Spinal cord (tissue), 10 donors: ENCODE data around the gene PANX2. TPM values are rescaled to one million over a fixed set of nuclear protein-coding genes. Genes with fewer than 3 reads are reported as not detected.

Experiments used
- DNase-seq, 6 donors: peaks; one replicate each; pipeline versions ENCODE4 v3.0.0 to v3.0.0-alpha.2; 2013 to 2015; ENCODE audit warnings: low spot score in 6 of 6, low read depth in 4 of 6
- H3K27ac ChIP-seq: one replicate; pipeline ENCODE4 v1.5.1; 2013; ENCODE audit warnings: low read depth, low read length, control low read depth
- H3K27me3 ChIP-seq: one replicate; pipeline ENCODE4 v1.6.1; 2013; ENCODE audit warnings: low read length; ENCODE audit not compliant: control insufficient read depth, insufficient read depth
- H3K36me3 ChIP-seq: one replicate; pipeline ENCODE4 v1.6.1; 2013; ENCODE audit warnings: low read length; ENCODE audit not compliant: control insufficient read depth, insufficient read depth
- H3K4me1 ChIP-seq: one replicate; pipeline ENCODE4 v1.6.1; 2013; ENCODE audit warnings: low read length; ENCODE audit not compliant: control insufficient read depth, insufficient read depth
- H3K4me3 ChIP-seq: one replicate; pipeline ENCODE4 v1.5.1; 2013; ENCODE audit warnings: low read depth, low read length, control low read depth
- H3K9me3 ChIP-seq: one replicate; pipeline ENCODE4 v1.6.1; 2013; ENCODE audit warnings: low read length; ENCODE audit not compliant: control insufficient read depth, insufficient read depth
- WGBS: methylation state at CpG from one replicate; pipeline ENCODE4 v1.1.5; 2013; ENCODE audit warnings: missing lambda C conversion rate; ENCODE audit not compliant: insufficient coverage; 5-methylcytosine and 5-hydroxymethylcytosine counted together
- polyA plus RNA-seq, 2 donors: library from polyadenylated mRNA; unstranded; fragments of 120-200 nt; gene quantifications; one replicate each; pipeline ENCODE4 v1.2.1, GENCODE V29; 2013; ENCODE audit not compliant: insufficient read length in 2 of 2
- total RNA-seq, 2 donors: library from RNA; depleted of rRNA in 1 of 2; stranded (reverse); fragments of 120-200 nt in 1 of 2; fragments of >200 nt in 1 of 2; gene quantifications; one replicate each; pipeline versions ENCODE4 v1.2.3 to v1.2.4, GENCODE V29; 2013 to 2014
- donor health status: healthy.

PANX2 gene
- total and polyA plus RNA-seq, 4 donors: 2.1 to 21.6 (median 10.8) TPM

DNA sequence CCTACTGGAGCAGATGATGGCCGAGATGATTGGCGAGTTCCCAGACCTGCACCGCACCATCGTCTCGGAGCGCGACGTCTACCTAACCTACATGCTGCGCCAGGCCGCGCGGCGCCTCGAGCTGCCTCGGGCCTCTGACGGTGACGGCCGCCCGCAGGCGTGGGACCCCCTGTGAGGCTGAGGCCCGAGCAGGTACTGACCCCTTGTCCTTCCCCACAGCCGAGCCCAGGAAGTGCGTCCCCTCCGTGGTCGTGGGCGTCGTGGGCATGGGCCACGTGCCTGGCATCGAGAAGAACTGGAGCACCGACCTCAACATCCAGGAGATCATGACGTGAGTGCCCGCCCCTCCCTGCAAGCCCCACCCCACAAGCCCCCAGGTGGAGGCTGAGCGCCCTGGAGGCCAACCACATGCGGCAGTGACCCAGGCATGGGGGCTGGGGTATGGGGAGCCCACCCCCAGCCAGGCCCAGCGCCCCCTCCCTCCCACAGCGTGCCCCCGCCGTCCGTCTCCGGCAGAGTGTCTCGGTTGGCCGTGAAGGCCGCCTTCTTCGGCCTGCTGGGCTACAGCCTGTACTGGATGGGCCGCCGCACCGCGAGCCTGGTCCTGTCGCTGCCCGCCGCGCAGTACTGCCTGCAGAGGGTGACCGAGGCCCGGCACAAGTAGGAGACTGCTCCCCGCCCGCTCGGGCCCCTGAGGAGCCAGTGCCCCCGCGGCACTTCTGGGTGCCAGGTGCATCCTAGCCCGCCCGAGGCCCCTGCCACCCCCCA is 27.5 kb downstream of the PANX2 start:
- Histone ChIP-seq H3K9me3 (no peaks in the 10 kb centered on the region), H3K36me3 (peaks cover 66% of the 10 kb centered on the region), H3K27me3 (no peaks in the 10 kb centered on the region), H3K4me1 (peaks cover 28% of the 10 kb centered on the region), H3K4me3 (no peak overlapping the region), H3K27ac (no peak overlapping the region)
- DNase-seq: no peak
- 89% methylated on average over 54 of the region's 61 CpGs for WGBS

DNA sequence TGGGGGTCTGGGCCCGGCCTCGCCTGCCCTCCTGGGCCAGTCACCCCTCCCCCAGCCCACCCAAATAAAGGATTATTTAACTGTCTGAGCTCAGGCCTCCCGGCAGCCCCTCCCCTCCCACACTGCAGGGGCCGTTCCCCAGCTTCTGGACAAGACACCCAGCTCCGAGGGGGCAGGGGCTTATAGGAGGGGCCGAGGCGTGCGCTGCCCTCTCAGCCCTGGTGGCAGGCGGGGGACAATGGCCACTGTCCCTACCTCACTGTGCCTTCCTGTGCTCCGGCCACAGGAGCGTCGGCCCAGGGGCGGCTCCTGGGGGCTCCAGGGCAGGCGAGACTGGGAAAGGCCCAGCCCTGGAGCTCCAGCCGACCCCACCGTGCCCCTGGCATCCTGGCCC is 28.1 kb downstream of the PANX2 start:
- WGBS: 89% methylated on average over 13 of the region's 16 CpGs
- H3K4me3 ChIP-seq: no peak overlapping the region
- peaks cover 28% of the 10 kb centered on the region for H3K4me1 ChIP-seq
- no peaks in the 10 kb centered on the region for H3K27me3 ChIP-seq
- H3K9me3 ChIP-seq: no peaks in the 10 kb centered on the region
- H3K27ac ChIP-seq: no peak overlapping the region
- DNase-seq: no peak
- peaks cover 63% of the 10 kb centered on the region for H3K36me3 ChIP-seq

DNA sequence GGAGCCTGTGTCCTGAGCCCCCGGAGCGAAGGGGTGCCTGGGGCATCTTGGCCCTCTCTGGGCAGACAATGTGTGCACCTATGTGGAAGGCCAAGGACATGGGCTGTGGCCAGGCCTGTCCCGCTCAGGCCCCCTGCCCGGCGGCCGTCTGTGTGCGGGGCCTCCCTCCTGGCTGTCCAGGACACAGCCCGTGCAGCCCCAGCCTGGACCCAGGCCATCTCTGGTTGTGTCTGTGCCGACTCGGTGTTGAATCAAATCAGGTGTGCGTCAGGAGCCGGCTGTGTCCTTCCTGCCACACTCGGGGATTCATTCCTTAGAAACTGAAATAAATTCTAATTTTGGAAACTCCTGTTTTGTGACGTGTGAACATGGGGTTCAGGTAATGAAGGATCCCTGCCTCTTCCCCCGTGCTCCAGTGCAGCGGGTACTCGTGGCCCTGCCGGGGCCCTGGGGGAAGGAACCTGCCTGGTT is 28.8 kb downstream of the PANX2 start:
- Histone ChIP-seq H3K27me3 (no peaks in the 10 kb centered on the region), H3K36me3 (peaks cover 56% of the 10 kb centered on the region), H3K27ac (no peak overlapping the region), H3K4me3 (no peak overlapping the region), H3K4me1 (peaks cover 28% of the 10 kb centered on the region), H3K9me3 (no peaks in the 10 kb centered on the region)
- WGBS: 71% methylated on average over 18 of the region's 18 CpGs
- DNase-seq: no peak

DNA sequence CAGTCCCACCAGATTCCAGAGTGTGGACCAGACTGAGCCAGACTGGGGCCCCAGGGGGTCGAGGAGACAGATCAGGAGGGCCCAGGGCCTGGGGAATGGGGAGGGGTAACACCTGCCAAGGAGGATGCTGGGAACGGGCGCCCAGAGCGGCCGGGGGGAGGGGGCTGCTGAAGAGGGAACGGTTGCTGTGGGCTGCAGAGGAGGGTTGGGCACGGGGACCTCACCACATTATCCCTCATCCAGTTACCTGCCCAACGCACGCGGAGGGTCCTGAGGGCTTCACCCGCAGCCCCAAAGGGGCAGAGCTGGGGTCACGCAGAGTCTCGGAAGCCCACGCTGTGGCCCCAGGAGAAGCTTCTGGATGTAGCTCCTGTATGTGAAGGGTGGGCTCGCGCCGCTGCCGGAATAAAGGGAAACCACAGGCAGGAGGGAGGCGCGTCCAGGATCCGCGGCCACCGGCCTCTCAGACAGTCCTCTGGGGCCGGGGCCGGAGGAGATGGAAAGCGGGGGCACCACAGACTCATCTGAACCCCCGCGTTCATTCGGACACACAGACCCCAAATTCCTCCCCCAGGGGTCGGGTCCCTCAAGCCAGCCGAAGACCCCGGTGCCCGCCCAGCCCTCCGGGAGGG is 29.4 kb downstream of the PANX2 start:
- peak overlapping the region; percentile 47 for H3K4me3 ChIP-seq
- peaks cover 52% of the 10 kb centered on the region for H3K36me3 ChIP-seq
- no peaks in the 10 kb centered on the region for H3K9me3 ChIP-seq
- 2% methylated on average over 27 of the region's 34 CpGs for WGBS
- DNase-seq: peak in 2 of 6 donors; percentile 49 to 63
- peak overlapping the region; percentile 7 for H3K27ac ChIP-seq
- H3K4me1 ChIP-seq: peaks cover 28% of the 10 kb centered on the region
- H3K27me3 ChIP-seq: no peaks in the 10 kb centered on the region

DNA sequence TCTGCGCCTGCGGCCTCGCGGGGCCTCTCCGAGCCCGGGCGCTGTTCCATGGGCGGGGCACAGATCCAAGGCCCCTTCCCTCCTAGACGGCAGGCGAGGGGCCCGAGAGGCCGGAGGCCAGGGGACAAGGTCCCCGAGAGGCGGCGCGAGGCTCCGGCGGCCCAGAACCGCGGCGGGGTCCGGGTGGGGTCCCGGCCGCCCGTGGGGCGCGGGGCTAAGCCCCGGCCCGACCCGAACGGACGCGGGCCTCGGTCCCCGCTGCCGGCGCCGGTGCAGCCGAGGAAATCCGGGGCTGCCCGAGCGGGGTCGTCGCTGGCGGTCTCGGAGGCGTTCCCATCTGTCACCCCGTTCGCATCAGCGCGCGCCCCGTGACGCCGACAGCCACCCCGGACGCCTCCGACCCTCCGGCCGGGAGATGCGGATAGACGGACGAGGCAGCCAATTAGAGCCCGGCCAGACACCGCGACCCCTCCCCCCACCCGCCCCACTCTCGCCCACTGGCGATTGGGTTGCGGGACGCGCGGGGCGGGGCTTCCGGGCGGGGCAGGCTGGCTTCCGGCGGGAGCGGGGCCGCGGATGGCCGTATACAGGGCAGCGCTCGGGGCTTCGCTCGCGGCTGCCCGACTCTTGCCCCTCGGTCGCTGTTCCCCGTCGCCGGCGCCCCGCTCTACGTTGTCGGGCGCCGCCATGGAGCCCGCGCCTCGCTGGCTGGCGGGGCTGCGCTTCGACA is 30.1 kb downstream of the PANX2 start, which contains the start of gene SELENOO:
Gene SELENOO (plus strand): TSS at position 551 of the 730 bp plus-strand sequence. CDS start 26 bp downstream, at position 577.
- H3K9me3 ChIP-seq: no peaks in the 10 kb centered on the region
- peak; percentile 78 to 98 (median 88) for DNase-seq
- peak within 1 kb of the TSS; percentile 7 for H3K27ac ChIP-seq
- peaks cover 28% of the 10 kb centered on the region for H3K4me1 ChIP-seq
- under 1% methylated on average over 103 of the region's 105 CpGs for whole genome bisulfite sequencing
- H3K27me3 ChIP-seq: no peaks in the 10 kb centered on the region
- peaks cover 54% of the 10 kb centered on the region for H3K36me3 ChIP-seq
- peak within 1 kb of the TSS; percentile 47 for H3K4me3 ChIP-seq

DNA sequence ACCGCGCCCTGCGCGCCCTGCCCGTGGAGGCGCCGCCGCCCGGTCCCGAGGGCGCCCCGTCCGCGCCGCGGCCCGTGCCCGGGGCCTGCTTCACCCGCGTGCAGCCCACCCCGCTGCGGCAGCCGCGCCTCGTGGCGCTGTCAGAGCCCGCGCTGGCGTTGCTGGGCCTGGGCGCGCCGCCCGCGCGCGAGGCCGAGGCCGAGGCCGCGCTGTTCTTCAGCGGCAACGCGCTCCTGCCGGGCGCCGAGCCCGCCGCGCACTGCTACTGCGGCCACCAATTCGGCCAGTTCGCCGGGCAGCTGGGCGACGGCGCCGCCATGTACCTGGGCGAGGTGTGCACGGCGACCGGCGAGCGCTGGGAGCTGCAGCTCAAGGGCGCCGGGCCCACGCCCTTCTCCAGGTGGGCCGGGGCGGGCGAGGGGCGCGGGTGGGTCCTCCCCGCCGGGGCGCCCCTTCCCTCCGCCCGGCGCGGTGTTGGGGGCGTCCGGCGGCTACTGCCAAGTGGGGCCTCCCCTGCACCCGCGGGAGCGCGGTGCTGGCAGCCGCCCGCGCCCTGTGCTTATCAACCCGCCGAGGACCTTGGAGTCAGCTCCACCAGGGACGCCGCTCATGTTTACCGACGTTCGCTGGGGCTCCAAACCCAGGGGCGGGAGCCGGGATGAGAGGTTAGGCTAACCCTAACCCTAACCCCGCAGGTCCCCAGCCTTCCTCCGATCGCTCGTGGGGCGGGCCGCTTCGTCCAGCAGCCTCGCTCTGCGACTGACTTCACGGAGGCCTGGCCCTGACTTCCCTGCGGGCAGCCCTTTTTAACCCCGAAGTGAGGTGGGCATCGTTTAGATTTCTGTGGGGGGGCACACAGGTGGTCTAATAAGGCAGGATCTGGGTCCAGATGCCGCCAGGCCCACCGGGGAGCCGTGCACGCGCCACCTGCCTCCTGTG is 30.9 kb downstream of the PANX2 start:
- Histone ChIP-seq H3K27me3 (no peaks in the 10 kb centered on the region), H3K9me3 (no peaks in the 10 kb centered on the region), H3K4me3 (peak overlapping the region; percentile 32), H3K27ac (no peak overlapping the region), H3K4me1 (peaks cover 23% of the 10 kb centered on the region), H3K36me3 (peaks cover 54% of the 10 kb centered on the region)
- WGBS: 1% methylated on average over 113 of the region's 115 CpGs
- no peak for DNase-seq

DNA sequence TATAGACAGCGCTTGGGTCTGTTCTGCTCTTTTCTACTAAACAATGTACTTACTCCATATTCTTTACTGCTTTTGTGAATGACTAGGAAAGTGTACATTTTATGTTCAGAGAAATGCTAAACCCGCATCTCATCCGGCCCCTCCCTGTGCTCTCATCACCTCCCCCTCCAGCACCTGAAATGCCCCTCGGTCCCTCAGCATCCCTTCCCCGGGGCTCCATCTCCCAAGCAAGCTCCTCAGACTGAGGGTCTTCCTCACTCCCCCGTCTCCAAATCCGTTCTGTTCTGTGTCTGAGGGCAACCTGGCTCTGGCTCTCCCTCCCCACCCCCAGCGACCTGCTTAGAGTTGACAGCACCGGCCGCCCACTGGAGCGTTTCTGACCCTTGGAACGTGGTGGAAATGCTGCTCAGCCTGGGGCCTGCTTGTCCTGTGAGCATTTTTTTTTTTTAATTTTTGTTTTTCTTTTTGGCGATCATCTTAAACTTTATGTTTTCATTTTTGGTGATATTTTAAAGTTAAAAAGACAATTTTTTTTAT is 31.7 kb downstream of the PANX2 start:
- Histone ChIP-seq H3K36me3 (peaks cover 54% of the 10 kb centered on the region), H3K9me3 (no peaks in the 10 kb centered on the region), H3K27ac (no peak overlapping the region), H3K4me1 (peaks cover 25% of the 10 kb centered on the region), H3K27me3 (no peaks in the 10 kb centered on the region), H3K4me3 (peak overlapping the region; percentile 32)
- DNase-seq: no peak
- 60% methylated on average over 7 of the region's 13 CpGs for whole genome bisulfite sequencing

DNA sequence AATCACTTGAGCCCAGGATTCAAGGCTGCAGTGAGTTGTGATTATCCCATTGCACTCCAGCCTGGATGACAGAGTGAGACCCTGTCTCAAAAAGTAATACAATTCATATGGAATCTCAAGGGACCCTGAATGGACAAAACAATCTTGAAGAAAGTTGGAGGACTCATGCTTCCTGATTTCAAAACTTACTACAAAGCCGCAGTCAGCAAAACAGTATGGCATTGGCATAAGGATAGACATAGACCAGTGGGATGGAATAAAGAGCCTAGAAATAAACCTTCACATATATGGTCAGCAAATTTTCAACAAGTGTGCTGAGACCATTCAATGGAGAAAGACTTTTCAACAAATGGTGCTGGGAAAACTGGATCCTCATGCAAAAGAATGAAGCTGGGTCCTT is 32.8 kb downstream of the PANX2 start:
- DNase-seq: no peak
- Histone ChIP-seq H3K4me3 (no peak overlapping the region), H3K36me3 (peaks cover 53% of the 10 kb centered on the region), H3K27me3 (no peaks in the 10 kb centered on the region), H3K27ac (no peak overlapping the region), H3K9me3 (no peaks in the 10 kb centered on the region), H3K4me1 (peaks cover 30% of the 10 kb centered on the region)
- WGBS: no CpG with 5 or more reads among the region's 1 CpG
